Peyer's patch (tissue), 4 donors: ENCODE data around the gene CCL18.
"Not testable (repeated sequence)": the region's sequence is repeated elsewhere in the genome, so short reads cannot be mapped to it uniquely, and the experiment has no call there.

Experiments used
- POLR2A ChIP-seq, 2 donors: fragments of 450-650 bp; IDR thresholded peaks; one replicate each; pipeline ENCODE4 v1.5.1; 2017; ENCODE audit warnings: antibody characterized with exemption in 2 of 2, mild to moderate bottlenecking in 2 of 2, moderate library complexity in 2 of 2
- TF ChIP-seq, protein P1 (sequence below), 6 experiments: fragments of 450-650 bp in 4 of 6; fragments of 200-600 bp in 2 of 6; sonication (generic) in 1 of 6; IDR thresholded peaks; one replicate each; pipeline ENCODE4 v1.5.1; 2017 to 2019; ENCODE audit warnings: antibody characterized with exemption in 6 of 6, mild to moderate bottlenecking in 3 of 6, moderate library complexity in 1 of 6

DNA sequence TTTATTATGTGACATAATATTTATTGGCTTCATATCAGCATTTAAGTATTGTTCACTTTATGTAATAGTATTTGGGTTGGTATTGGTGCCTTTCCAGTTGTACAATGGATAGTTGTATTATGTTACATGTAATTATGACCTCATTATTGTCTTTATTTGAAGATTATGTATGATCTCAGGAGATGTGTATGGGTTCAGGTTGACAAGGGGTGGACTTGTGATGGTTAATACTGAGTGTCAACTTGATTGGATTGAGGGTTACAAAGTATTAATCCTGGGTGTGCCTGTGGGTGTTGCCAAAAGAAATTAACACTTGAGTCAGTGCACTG, 51.5 kb downstream of the CCL18 start:
- TF ChIP-seq, protein P1, sequence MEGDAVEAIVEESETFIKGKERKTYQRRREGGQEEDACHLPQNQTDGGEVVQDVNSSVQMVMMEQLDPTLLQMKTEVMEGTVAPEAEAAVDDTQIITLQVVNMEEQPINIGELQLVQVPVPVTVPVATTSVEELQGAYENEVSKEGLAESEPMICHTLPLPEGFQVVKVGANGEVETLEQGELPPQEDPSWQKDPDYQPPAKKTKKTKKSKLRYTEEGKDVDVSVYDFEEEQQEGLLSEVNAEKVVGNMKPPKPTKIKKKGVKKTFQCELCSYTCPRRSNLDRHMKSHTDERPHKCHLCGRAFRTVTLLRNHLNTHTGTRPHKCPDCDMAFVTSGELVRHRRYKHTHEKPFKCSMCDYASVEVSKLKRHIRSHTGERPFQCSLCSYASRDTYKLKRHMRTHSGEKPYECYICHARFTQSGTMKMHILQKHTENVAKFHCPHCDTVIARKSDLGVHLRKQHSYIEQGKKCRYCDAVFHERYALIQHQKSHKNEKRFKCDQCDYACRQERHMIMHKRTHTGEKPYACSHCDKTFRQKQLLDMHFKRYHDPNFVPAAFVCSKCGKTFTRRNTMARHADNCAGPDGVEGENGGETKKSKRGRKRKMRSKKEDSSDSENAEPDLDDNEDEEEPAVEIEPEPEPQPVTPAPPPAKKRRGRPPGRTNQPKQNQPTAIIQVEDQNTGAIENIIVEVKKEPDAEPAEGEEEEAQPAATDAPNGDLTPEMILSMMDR (IDR thresholded peaks at IDR 0.05): not testable (repeated sequence)
- TF ChIP-seq POLR2A (IDR thresholded peaks at IDR 0.05): not testable (repeated sequence)
